ENCODE data around the gene FAM117B. TPM values are rescaled to one million over a fixed set of nuclear protein-coding genes. Genes with fewer than 3 reads are reported as not detected.
"Not testable (repeated sequence)": the region's sequence is repeated elsewhere in the genome, so short reads cannot be mapped to it uniquely, and the experiment has no call there.

Gene FAM117B
- total and polyA plus RNA-seq, 2 donors = 4.5 to 16.5 TPM

- not testable (repeated sequence) for DNase-seq (ENCODE audit: extremely low spot score); H3K4me1 ChIP-seq (ENCODE audit: insufficient read depth); H3K36me3 ChIP-seq (ENCODE audit: insufficient read depth); H3K4me3 ChIP-seq (ENCODE audit: low read depth, low read length); H3K27ac ChIP-seq (ENCODE audit: low read depth)
- WGBS = 24% methylated on average over 9 of the region's 9 CpGs
Observed at GRCh38 chr2:202805911-202806310, 171.1 kb downstream of the FAM117B start.

GRCh38 chr2:202807431-202808138 lies 172.8 kb downstream of the FAM117B start:
- not testable (repeated sequence) for H3K27ac ChIP-seq (ENCODE audit: low read depth); H3K4me3 ChIP-seq (ENCODE audit: low read depth, low read length); H3K4me1 ChIP-seq (ENCODE audit: insufficient read depth); H3K36me3 ChIP-seq (ENCODE audit: insufficient read depth); DNase-seq (ENCODE audit: extremely low spot score)
- 76% methylated on average over 1 of the region's 1 CpG for WGBS

DNA sequence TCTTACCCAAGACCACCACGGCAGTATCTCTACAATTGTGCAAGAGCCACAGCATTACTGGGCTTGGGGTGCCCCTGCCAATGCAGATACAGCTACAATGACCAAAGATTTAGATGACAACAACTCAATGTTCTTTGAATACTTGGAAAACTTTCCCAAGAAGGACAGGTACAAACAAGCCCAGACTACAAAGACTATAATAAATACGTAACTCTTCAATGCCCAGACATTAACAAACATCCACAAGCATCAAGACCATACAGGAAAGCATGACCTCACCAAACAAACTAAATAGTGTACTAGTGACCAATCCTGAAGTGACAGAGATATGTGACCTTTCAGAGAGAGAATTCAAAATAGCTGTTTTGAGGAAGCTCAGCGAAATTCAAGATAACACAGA lies 174.0 kb downstream of the FAM117B start:
- Histone ChIP-seq H3K27ac (ENCODE audit: low read depth) (no peak overlapping the region), H3K4me1 (ENCODE audit: insufficient read depth) (no peaks in the 10 kb centered on the region), H3K4me3 (ENCODE audit: low read depth, low read length) (no peak overlapping the region), H3K36me3 (ENCODE audit: insufficient read depth) (no peaks in the 10 kb centered on the region)
- 88% methylated on average over 3 of the region's 3 CpGs for WGBS
- no peak for DNase-seq (ENCODE audit: extremely low spot score)

DNA sequence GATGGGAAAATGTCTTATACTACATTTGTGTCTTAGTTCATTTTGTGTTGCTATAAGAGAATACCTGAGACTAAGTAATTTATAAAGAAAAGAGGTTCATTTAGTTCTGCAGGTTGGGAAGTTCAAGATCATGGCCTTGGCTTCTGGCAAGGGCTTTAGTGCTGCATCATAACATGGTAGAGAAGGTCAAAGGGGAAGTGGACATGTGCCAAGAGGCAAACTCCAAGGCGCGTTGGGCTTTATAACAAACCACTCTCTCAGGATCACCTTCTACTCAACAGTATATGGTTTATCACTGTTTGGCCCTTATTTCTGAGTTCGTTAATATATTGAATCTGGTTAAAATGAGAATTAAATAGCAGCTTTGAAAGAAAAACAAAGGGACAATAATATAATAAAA lies 178.6 kb downstream of the FAM117B start:
- WGBS = 97% methylated on average over 3 of the region's 3 CpGs
- no peak for DNase-seq (ENCODE audit: extremely low spot score)
- Histone ChIP-seq H3K27ac (ENCODE audit: low read depth) (no peak overlapping the region), H3K4me3 (ENCODE audit: low read depth, low read length) (no peak overlapping the region), H3K4me1 (ENCODE audit: insufficient read depth) (no peaks in the 10 kb centered on the region), H3K36me3 (ENCODE audit: insufficient read depth) (no peaks in the 10 kb centered on the region)

DNA sequence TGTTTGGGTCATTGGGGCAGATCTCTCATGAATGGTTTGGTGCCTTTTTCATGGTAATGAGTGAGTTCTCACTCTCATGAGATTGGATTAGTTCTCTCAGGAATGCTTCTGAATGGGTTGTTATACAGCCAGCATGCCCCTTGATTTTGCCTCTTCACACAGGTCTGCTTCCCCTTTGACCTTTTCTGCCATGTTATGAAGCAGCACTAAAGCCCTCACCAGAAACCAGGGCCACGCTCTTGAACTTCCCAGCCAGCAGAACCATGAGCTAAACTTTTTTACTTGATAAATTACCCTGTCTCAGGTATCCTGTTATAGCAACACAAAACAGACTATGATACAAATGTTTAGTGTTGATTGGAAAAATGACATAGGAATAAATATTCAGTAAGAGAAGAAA lies 179.5 kb downstream of the FAM117B start:
- Histone ChIP-seq H3K4me3 (ENCODE audit: low read depth, low read length) (no peak overlapping the region), H3K27ac (ENCODE audit: low read depth) (no peak overlapping the region), H3K36me3 (ENCODE audit: insufficient read depth) (no peaks in the 10 kb centered on the region), H3K4me1 (ENCODE audit: insufficient read depth) (no peaks in the 10 kb centered on the region)
- no peak for DNase-seq (ENCODE audit: extremely low spot score)
- WGBS = 100% methylated on average over 1 of the region's 1 CpG

- Histone ChIP-seq H3K4me3 (ENCODE audit: low read depth, low read length) (no peak overlapping the region), H3K27ac (ENCODE audit: low read depth) (no peak overlapping the region), H3K36me3 (ENCODE audit: insufficient read depth) (no peaks in the 10 kb centered on the region), H3K4me1 (ENCODE audit: insufficient read depth) (no peaks in the 10 kb centered on the region)
- no peak for DNase-seq (ENCODE audit: extremely low spot score)
- 28% methylated on average over 4 of the region's 4 CpGs for WGBS
Observed at GRCh38 chr2:202815548-202816360, 181.0 kb downstream of the FAM117B start.

- H3K36me3 ChIP-seq (ENCODE audit: insufficient read depth) = no peaks in the 10 kb centered on the region
- no peaks in the 10 kb centered on the region for H3K4me1 ChIP-seq (ENCODE audit: insufficient read depth)
- no peak overlapping the region for H3K27ac ChIP-seq (ENCODE audit: low read depth)
- WGBS = 93% methylated on average over 1 of the region's 1 CpG
- no peak for DNase-seq (ENCODE audit: extremely low spot score)
- no peak overlapping the region for H3K4me3 ChIP-seq (ENCODE audit: low read depth, low read length)
Observed at GRCh38 chr2:202817771-202818170, 183.0 kb downstream of the FAM117B start.

DNA sequence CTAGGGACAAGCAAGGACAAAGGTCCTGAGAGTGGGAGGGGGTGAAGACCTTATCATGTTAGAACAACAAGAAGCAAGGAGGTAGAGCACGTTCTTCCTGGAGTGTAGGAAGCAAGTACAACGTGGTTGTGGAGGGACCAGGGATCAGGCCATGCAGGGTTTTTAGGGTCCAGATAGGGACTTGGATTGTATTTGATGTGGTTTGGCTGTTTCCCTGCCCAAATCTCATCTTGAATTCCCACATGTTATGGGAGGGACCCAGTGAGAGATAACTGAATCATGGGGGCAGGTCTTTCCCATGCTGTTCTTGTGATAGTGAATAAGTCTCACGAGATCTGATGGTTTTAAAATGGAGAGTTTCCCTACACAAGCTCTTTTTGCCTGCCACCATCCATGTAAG lies 183.6 kb downstream of the FAM117B start:
- DNase-seq (ENCODE audit: extremely low spot score) = no peak
- Histone ChIP-seq H3K4me1 (ENCODE audit: insufficient read depth) (no peaks in the 10 kb centered on the region), H3K4me3 (ENCODE audit: low read depth, low read length) (no peak overlapping the region), H3K27ac (ENCODE audit: low read depth) (no peak overlapping the region), H3K36me3 (ENCODE audit: insufficient read depth) (no peaks in the 10 kb centered on the region)
- WGBS = 80% methylated on average over 3 of the region's 3 CpGs

Small RNAs within 50 kb of the gene (small RNA-seq; reads per million reads assigned to genes)
- gene MTND4LP17 = not detected

Other genes starting within 250 kb of the FAM117B start
- gene ICA1L, start 236.8 kb downstream of the FAM117B start, total RNA-seq = 67.0 TPM
- 6.1 TPM for gene ICA1L, start 236.8 kb downstream of the FAM117B start, polyA plus RNA-seq

All from urinary bladder (tissue), 4 donors.